Fibroblast of pulmonary artery (primary cell): ENCODE measurements around the gene RBMS3.

ENCODE experiments used
- DNase-seq: peaks from one replicate; pipeline ENCODE4 v3.0.0-alpha.2; 2010; ENCODE audit warnings: low read depth
- H3K4me3 ChIP-seq: replicated peaks from 2 replicates; pipeline ENCODE4 v1.5.1; 2011; ENCODE audit warnings: low read depth, mild to moderate bottlenecking, control low read depth, low read length, moderate library complexity
- TF ChIP-seq, protein P1 (sequence below): IDR thresholded peaks from 2 replicates; pipeline ENCODE4 v1.5.1; 2011; ENCODE audit warnings: mild to moderate bottlenecking, control low read depth, low read length, inconsistent platforms; ENCODE audit errors: missing control alignments

The RBMS3 gene

DNA sequence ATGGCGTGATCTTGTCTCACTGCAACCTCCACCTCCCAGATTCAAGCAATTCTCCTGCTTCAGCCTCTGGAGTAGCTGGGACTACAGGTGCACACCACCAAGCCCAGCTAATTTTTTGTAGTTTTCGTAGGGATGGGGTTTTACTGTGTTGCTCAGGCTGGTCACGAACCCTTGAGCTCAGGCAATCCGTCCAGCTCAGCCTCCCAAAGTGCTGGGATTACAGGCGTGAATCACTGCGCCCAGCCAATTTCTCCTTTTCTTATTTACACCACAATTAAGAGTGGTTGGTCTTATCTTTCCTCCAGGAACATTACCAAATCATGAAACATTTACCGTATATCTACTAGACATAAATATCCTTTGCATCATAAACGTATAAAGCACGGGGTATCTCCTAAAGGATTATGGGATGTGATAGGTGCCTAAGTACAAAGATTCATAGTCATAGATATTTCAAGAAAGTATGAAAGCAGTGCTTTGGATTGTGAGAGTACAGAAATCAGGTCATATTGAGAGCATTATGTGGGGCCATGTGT is 194.5 kb downstream of the RBMS3 start:
- DNase-seq = no peak
- TF ChIP-seq, protein P1, sequence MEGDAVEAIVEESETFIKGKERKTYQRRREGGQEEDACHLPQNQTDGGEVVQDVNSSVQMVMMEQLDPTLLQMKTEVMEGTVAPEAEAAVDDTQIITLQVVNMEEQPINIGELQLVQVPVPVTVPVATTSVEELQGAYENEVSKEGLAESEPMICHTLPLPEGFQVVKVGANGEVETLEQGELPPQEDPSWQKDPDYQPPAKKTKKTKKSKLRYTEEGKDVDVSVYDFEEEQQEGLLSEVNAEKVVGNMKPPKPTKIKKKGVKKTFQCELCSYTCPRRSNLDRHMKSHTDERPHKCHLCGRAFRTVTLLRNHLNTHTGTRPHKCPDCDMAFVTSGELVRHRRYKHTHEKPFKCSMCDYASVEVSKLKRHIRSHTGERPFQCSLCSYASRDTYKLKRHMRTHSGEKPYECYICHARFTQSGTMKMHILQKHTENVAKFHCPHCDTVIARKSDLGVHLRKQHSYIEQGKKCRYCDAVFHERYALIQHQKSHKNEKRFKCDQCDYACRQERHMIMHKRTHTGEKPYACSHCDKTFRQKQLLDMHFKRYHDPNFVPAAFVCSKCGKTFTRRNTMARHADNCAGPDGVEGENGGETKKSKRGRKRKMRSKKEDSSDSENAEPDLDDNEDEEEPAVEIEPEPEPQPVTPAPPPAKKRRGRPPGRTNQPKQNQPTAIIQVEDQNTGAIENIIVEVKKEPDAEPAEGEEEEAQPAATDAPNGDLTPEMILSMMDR = no peak
- no peak overlapping the region for H3K4me3 ChIP-seq

GRCh38 chr3:29475854-29476253 is 195.0 kb downstream of the RBMS3 start:
- TF ChIP-seq, protein P1 = no peak
- DNase-seq = no peak
- H3K4me3 ChIP-seq = no peak overlapping the region

GRCh38 chr3:29478611-29479010 is 197.7 kb downstream of the RBMS3 start:
- no peak for DNase-seq
- TF ChIP-seq, protein P1 = no peak
- H3K4me3 ChIP-seq = no peak overlapping the region

DNA sequence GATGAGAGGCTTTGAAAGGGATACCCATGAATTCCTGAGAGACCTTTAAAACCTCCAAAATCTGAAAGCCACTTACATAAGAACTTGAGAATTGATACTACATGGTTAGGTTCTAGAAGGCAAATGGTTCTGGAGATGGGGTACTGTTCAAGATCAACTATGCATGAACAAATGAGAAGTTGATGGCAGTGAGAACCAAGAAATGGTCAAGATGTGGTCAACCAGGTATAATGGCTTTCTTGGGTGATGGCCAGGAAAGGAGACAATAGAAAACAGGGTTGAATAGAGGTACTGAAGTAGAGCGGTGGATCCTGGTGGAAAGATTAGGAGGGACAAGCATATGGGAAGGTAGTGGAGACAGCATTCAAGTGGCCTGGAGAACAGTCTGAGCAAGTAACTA is 200.4 kb downstream of the RBMS3 start:
- no peak overlapping the region for H3K4me3 ChIP-seq
- TF ChIP-seq, protein P1 = no peak
- DNase-seq = no peak

DNA sequence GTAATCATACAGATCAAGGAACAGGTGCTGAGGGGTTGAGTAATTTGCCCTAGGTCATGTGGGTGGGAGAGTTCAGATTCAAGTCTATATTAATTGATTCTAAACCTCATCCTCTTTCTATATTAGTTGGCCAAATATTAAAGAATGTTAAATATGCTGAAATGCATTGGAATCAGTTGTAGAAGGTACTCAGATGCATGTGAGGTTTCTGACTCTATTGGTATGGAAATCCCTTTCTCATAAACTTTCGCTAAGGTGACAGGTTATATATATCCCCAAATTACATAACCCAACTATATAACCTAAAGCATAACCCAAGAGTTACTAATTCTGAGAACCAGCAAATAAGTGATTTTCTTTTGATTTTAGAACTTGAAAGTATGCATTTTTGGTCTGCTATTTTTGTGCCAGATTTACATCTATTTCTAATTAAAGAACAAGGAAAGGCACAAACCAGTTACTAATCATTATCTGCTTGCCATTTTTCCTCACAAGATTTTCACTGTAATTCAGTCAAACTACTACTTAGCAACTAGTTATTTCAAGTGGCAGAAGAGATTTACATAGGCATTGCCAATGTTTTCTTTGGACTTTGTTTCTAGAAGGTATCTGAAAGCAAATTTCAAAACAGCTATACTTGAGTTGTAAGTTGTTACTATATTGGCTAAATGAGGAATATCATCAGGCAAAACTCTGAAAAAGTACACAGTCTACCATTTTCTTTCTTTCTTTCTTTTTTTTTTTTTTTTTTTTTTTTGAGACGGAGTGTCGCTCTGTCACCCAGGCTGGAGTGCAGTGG is 201.3 kb downstream of the RBMS3 start:
- TF ChIP-seq, protein P1 = no peak
- no peak overlapping the region for H3K4me3 ChIP-seq
- DNase-seq = no peak

DNA sequence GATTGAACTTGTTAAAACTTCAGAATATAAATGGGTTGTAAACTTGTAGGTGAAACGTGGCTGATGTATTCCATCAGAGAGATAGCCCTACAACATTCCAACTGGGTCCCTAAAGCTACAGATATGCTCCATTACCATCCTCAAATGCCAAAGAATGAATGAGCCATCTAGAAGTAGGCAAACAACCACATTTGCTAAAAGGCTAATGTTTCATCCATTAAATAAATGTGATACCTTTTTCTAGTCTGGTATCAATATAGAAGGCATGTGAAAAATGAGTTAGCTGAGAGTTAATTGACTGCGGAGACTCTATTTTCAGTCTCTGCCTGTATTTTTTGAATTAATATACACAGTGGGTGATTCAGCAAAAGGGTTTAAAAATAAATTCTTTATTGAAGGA is 203.8 kb downstream of the RBMS3 start:
- no peak for DNase-seq
- TF ChIP-seq, protein P1 = no peak
- H3K4me3 ChIP-seq = no peak overlapping the region

GRCh38 chr3:29486096-29486495 is 205.2 kb downstream of the RBMS3 start:
- DNase-seq = peak; percentile 95
- TF ChIP-seq, protein P1 = no peak
- H3K4me3 ChIP-seq = no peak overlapping the region
